SJSA1 (cell line): ENCODE results near the gene KRT5. TPM values are rescaled to one million over a fixed set of nuclear protein-coding genes. Genes with fewer than 3 reads are reported as not detected.
"Not testable (repeated sequence)": the region's sequence is repeated elsewhere in the genome, so short reads cannot be mapped to it uniquely, and the experiment has no call there.

Experiments
- DNase-seq, 2 experiments: peaks; one replicate each; pipeline ENCODE4 v3.0.0-alpha.2; 2015 to 2020; ENCODE audit warnings: low spot score in 2 of 2, low read depth in 1 of 2
- H3K27ac ChIP-seq: fragments of 250-450 bp; sonication (Bioruptor Pico); 2 replicates; pipeline ENCODE4 v1.5.1; 2020; ENCODE audit warnings: mild to moderate bottlenecking, moderate library complexity
- H3K27me3 ChIP-seq: fragments of 250-450 bp; sonication (Bioruptor Pico); replicated peaks from 2 replicates; pipeline ENCODE4 v1.5.1; 2020; ENCODE audit warnings: mild to moderate bottlenecking, moderate library complexity
- H3K36me3 ChIP-seq: fragments of 250-450 bp; sonication (Bioruptor Pico); 2 replicates; pipeline ENCODE4 v1.5.1; 2020; ENCODE audit warnings: mild to moderate bottlenecking
- H3K4me1 ChIP-seq: fragments of 250-450 bp; sonication (Bioruptor Pico); replicated peaks from 2 replicates; pipeline ENCODE4 v1.6.1; 2021; ENCODE audit warnings: mild to moderate bottlenecking
- H3K4me3 ChIP-seq: fragments of 250-450 bp; sonication (Bioruptor Pico); 2 replicates; pipeline ENCODE4 v1.5.1; 2020; ENCODE audit warnings: mild to moderate bottlenecking
- H3K9me3 ChIP-seq: fragments of 250-450 bp; sonication (Bioruptor Pico); replicated peaks from 2 replicates; pipeline ENCODE4 v1.5.1; 2020; ENCODE audit warnings: mild to moderate bottlenecking
- total RNA-seq: library from RNA; depleted of rRNA; stranded (reverse); fragments of >200 nt; shearing (Covaris generic); gene quantifications from 2 replicates; pipeline ENCODE4 v1.2.3, GENCODE V29; 2014

KRT5 gene
- total RNA-seq, 1 experiment from 2014 or later, result not detected

DNA sequence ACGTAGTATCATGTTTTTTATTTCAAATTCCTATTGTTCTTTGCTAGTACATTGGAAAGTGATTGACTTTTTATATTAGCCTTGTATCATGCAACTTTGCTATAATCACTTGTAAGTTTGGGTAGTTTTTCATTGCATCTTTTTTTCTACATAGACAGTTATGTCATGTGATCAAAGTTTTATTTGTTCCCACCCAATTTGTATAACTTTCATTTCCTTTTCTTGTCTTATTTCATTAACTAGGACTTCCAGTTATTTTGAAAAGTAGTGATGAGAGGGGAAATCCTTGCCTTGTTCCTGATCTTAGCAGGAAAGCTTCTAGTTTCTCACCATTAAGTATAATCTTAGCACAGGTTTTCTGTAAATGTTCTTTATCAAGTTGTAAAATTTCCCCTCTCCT lies 17.3 kb downstream of the KRT5 start:
- Histone ChIP-seq H3K4me3 (no peak overlapping the region), H3K36me3 (no peaks in the 10 kb centered on the region), H3K27ac (no peak overlapping the region), H3K27me3 (peaks cover 9% of the 10 kb centered on the region), H3K9me3 (no peaks in the 10 kb centered on the region; the same call in 1 of the 2 replicates), H3K4me1 (no peaks in the 10 kb centered on the region)
- DNase-seq, result no peak

DNA sequence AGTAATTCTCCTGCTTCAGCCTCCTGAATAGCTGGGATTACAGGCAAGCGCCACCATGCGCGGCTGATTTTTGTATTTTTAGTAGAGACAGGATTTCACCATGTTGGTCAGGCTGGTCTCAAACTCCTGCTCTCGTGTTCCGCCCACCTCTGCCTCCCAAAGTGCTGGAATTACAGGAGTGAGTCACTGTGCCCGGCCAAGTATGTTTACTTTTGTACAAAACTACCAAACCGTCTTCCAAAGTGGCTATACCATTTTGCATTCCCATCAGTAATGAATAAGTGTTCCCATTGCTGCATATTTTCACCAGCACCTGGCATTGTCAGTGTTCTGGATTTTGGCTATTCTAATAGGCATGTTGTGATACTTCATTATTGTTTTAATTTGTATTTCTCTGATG lies 18.7 kb downstream of the KRT5 start:
- Histone ChIP-seq H3K4me1 (peaks cover 2% of the 10 kb centered on the region), H3K9me3 (no peaks in the 10 kb centered on the region; the same call in 1 of the 2 replicates), H3K27ac (no peak overlapping the region), H3K36me3 (no peaks in the 10 kb centered on the region), H3K4me3 (no peak overlapping the region), H3K27me3 (no peaks in the 10 kb centered on the region; the same call in none of the 2 replicates)
- DNase-seq, result no peak

DNA sequence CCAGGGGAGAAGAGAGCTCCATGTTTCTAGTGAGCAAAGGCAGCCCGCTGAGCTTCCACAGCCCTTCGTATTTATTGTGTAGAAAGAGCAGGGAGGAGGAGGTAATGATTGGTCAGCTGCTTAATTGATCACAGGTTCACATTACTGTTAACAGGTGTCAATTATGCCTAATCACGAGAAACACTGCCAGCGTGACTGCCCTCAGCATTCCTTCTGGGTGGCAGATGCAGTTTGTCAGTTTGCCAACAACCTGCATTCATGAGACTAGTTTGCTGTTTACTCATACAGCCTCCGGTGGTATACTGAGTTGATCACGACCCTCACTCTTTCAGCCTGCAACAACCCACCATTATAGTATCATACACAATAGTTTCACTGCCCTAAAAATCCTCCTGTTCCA lies 19.6 kb downstream of the KRT5 start:
- H3K27ac ChIP-seq, H3K4me3 ChIP-seq, H3K9me3 ChIP-seq, H3K4me1 ChIP-seq, H3K36me3 ChIP-seq, H3K27me3 ChIP-seq, DNase-seq: not testable (repeated sequence)

DNA sequence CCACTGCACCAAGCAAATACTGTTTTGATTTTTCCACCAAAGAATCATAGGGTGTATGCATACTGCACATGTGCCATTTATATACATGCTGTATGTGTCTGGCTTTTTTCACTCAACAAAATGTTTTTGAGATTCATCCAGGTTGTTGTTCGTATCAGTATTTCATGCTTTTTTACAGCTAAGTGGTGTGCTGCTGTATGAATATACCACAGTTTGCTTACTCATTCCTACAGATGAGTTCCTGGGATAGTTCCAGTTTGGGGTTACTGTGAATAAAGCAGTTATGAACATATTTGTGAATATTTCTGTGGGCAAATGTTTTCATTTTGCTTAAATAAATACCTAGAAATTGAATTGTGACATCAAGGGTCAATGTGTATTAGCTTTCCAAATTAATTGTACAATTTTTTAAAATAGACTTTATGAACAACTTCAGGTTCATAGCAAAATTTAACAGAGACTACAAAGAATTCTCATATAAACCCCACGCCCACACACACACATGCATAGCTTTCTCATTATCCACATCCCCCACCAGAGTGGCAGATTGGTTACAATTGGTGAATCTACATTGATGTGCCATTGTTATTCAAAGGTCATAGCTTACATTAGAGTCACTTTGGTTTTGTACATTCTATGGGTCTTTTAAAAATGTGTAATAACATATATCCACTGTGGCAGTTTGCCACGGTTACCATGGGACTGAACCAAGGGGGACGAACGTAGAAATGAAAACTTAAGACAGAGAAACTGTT lies 20.2 kb downstream of the KRT5 start:
- H3K9me3 ChIP-seq, result no peaks in the 10 kb centered on the region; the same call in 1 of the 2 replicates
- peaks cover 7% of the 10 kb centered on the region for H3K4me1 ChIP-seq
- H3K36me3 ChIP-seq, result no peaks in the 10 kb centered on the region
- DNase-seq, result no peak
- H3K27ac ChIP-seq, result no peak overlapping the region
- H3K4me3 ChIP-seq, result no peak overlapping the region
- H3K27me3 ChIP-seq, result no peaks in the 10 kb centered on the region; the same call in none of the 2 replicates

DNA sequence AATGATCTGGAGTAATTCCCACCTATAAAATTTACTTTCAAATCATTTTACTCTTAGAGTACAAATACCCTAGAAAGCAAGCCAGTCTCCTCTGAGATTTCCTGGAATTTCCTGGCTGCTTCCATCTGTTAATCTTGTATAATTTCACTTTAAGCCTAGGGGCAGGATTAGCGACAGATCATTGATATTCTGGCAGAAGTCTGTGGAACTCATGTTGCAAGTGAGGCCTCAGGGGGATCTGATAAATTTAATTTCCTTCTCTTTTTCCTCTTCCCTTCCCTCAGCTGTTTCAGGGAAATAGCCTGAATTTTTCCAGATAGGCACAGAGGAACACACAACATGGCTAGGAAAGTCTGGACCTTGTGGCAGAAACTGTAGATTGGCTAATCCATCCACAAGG lies 21.2 kb downstream of the KRT5 start:
- H3K9me3 ChIP-seq, result no peaks in the 10 kb centered on the region; the same call in 1 of the 2 replicates
- no peak overlapping the region for H3K27ac ChIP-seq
- no peaks in the 10 kb centered on the region for H3K36me3 ChIP-seq
- H3K4me3 ChIP-seq, result no peak overlapping the region
- no peak for DNase-seq
- peaks cover 7% of the 10 kb centered on the region for H3K4me1 ChIP-seq
- H3K27me3 ChIP-seq, result peaks cover 7% of the 10 kb centered on the region

DNA sequence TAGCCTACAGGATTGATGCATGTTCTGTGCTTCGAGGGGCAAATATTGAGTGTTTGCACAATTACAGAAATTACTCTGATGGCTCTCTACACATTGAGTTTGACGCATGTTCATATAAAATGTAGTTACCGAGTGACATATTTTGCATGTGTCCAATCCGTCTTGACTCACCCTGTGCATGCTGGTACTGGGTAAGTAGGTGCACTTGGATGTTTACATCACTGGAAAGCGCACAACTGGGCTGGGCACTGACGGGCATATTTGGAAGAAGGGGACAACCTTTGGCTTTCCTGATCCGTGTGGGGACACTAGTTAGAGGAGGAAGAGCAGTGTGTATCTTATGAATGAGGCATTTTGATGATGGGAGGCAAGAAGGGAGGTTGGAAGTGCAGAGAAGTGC lies 22.2 kb downstream of the KRT5 start:
- H3K27ac ChIP-seq, result no peak overlapping the region
- H3K4me1 ChIP-seq, result peaks cover 7% of the 10 kb centered on the region
- peaks cover 12% of the 10 kb centered on the region for H3K27me3 ChIP-seq
- DNase-seq, result no peak
- H3K4me3 ChIP-seq, result no peak overlapping the region
- H3K36me3 ChIP-seq, result no peaks in the 10 kb centered on the region
- H3K9me3 ChIP-seq, result no peaks in the 10 kb centered on the region; the same call in 1 of the 2 replicates

DNA sequence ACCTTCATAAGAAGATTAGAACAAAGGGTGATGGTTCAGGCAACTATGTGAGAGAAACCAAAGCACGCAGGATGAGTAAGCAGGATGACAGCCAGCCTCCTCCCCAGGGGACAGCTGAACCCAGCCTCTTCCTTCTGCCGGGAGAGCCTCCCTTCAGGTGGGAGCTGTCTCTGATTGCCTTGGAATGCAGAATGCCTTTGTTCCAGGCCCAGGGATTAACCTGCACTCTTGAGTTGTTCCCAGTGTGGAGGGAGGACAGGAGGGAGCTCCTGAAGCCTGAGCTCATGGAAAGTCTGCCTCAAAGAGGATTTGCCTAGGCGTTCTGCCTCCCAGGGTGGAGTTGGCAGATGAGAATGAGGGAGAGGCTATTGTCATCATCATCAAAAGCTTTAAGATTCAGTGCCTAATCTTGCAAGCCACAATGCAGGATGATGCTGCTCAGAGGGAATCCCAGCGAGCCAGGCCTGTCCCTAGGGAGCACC lies 23.6 kb downstream of the KRT5 start:
- DNase-seq, result peak in 1 of 2 experiments; percentile 22
- H3K27ac ChIP-seq, result no peak overlapping the region
- peaks cover 7% of the 10 kb centered on the region for H3K4me1 ChIP-seq
- H3K36me3 ChIP-seq, result no peaks in the 10 kb centered on the region
- H3K27me3 ChIP-seq, result peaks cover 14% of the 10 kb centered on the region
- no peak overlapping the region for H3K4me3 ChIP-seq
- H3K9me3 ChIP-seq, result no peaks in the 10 kb centered on the region; the same call in 1 of the 2 replicates

DNA sequence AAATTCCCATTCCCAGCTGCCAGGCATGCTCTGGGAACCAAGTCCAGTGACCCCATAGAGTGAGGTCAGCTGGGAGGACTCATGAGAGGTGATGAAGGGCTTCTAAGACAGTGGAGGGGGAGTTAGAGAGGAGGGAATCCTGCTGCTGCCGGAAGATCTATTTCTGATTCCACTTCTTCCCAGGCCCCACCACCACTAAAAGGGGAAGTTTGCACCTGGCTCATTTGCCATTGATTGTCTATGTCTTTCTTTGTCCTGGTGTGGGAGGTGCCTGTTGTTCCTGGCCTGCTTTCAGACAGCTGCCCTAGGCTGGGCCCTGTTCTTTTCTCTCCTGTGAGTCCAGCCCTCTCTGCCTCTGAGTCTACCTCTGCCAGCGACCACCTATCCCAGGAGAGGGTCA lies 24.1 kb downstream of the KRT5 start:
- Histone ChIP-seq H3K36me3 (no peaks in the 10 kb centered on the region), H3K27ac (no peak overlapping the region), H3K27me3 (peaks cover 15% of the 10 kb centered on the region), H3K4me3 (no peak overlapping the region), H3K9me3 (no peaks in the 10 kb centered on the region; the same call in 1 of the 2 replicates), H3K4me1 (peaks cover 7% of the 10 kb centered on the region)
- no peak for DNase-seq

DNA sequence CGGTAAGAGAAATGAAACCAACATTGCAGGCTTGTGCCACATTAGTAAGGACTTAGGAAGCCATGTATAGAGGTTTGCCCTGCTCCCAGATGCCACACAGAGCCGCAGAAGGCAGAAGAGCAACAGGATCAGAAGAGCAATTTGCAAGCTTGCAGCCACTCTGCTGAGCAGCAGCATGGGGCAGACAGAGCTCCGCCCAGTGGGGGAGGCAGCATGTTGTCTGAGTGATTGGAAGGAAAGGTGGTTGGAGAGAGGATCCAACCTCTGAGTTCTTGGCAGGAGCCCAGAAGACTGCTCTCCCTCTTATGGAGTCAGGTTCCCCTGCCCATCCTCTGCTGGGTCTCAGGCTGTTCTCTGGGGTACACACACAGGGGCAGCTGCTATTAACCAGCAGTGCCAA lies 24.8 kb downstream of the KRT5 start:
- H3K9me3 ChIP-seq, result no peaks in the 10 kb centered on the region; the same call in 1 of the 2 replicates
- H3K4me3 ChIP-seq, result no peak overlapping the region
- no peak for DNase-seq
- H3K27me3 ChIP-seq, result peaks cover 15% of the 10 kb centered on the region
- H3K4me1 ChIP-seq, result peaks cover 7% of the 10 kb centered on the region
- no peaks in the 10 kb centered on the region for H3K36me3 ChIP-seq
- H3K27ac ChIP-seq, result no peak overlapping the region

DNA sequence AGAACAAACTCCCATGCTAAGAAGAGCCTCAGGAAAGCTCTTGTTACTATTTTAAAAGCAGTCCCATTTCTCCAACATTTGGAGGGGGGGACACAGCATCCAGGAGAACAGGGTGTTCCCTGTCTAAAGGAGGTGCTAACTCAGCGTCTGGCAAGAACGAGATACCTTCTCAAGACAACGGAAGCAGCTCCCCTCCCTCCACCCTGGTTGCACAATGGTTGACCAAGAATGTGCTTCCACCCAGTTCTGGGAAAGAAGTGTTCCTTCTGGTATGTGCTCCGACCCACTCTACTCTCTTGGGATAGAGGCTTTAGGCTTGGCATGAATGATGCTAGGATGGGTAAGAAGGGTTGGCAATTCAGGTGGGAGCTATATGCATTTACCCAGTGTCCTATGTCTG lies 25.7 kb downstream of the KRT5 start:
- H3K4me1 ChIP-seq, result peaks cover 7% of the 10 kb centered on the region
- H3K4me3 ChIP-seq, result no peak overlapping the region
- H3K27me3 ChIP-seq, result peaks cover 15% of the 10 kb centered on the region
- no peak overlapping the region for H3K27ac ChIP-seq
- H3K9me3 ChIP-seq, result no peaks in the 10 kb centered on the region
- no peak for DNase-seq
- no peaks in the 10 kb centered on the region for H3K36me3 ChIP-seq

DNA sequence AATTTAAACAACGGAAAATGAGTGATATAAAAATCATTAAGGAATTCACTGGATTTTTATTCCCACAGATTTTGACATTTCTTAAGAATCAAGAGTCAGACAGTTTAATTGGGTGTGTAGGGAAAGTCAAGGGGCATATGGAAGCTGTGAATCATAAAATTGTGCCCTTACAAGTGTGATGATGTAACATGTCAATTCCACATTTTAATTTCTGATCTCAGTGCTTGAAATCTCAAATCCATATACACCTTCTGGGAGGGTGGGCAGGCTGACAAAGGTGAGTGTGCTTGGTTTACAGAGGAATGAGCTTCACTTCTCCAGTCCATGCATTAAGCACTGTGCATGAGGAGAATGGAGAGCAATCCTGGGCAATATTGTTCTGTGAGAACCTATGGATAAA lies 26.1 kb downstream of the KRT5 start:
- Histone ChIP-seq H3K27me3 (peaks cover 15% of the 10 kb centered on the region), H3K4me1 (peaks cover 7% of the 10 kb centered on the region), H3K9me3 (no peaks in the 10 kb centered on the region), H3K36me3 (no peaks in the 10 kb centered on the region), H3K27ac (no peak overlapping the region), H3K4me3 (no peak overlapping the region)
- DNase-seq, result no peak

DNA sequence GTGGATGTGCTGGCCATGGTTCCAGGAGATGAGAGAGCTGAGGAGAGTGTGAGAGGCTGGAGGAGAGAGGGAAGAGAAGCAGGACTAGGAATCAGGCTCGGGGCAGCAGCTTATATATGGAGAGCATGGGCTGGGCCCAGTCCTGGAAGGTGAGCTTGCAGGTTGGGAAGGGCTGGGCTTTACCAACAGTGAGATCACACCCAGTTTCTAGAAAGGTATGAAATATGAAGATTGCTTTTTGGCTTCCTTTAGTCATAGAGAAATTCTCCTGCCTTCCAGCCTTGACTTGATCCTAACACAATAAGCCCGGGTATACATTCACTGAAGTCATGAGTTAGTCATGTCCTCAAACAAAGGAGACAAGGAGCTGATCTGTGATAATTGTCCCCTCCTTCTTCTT lies 27.0 kb downstream of the KRT5 start, which contains the start of gene KRT6A:
TSS of gene KRT6A (minus strand) at position 86 of the 400 bp plus-strand sequence. CDS start at position 17, 69 bp downstream.
- DNase-seq, result no peak
- H3K4me1 ChIP-seq, result peaks cover 7% of the 10 kb centered on the region
- H3K9me3 ChIP-seq, result no peaks in the 10 kb centered on the region
- H3K36me3 ChIP-seq, result no peaks in the 10 kb centered on the region
- no peak within 1 kb of the TSS for H3K27ac ChIP-seq
- H3K4me3 ChIP-seq, result no peak within 1 kb of the TSS
- H3K27me3 ChIP-seq, result peaks cover 15% of the 10 kb centered on the region

DNA sequence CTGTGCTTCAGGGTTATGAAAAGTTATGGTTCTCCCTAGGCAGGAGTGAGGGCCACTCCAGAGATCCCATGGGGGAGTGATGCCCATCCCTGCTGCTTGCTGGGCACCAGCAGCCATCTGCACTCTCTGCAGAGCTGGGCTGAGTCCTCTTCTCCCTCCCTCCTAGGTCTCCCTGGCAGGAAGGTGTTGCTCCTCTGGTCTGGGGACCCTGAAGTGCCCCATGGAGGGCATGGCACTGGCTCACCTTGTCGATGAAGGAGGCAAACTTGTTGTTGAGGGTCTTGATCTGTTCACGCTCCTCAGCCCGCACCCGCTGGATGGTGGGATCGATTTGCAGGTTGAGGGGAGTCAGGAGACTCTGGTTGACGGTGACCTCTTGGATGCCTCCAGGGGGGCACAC lies 27.8 kb downstream of the KRT5 start:
- not testable (repeated sequence) for H3K9me3 ChIP-seq, DNase-seq, H3K27ac ChIP-seq, H3K4me1 ChIP-seq, H3K4me3 ChIP-seq, H3K36me3 ChIP-seq
- H3K27me3 ChIP-seq, result peaks cover 15% of the 10 kb centered on the region

DNA sequence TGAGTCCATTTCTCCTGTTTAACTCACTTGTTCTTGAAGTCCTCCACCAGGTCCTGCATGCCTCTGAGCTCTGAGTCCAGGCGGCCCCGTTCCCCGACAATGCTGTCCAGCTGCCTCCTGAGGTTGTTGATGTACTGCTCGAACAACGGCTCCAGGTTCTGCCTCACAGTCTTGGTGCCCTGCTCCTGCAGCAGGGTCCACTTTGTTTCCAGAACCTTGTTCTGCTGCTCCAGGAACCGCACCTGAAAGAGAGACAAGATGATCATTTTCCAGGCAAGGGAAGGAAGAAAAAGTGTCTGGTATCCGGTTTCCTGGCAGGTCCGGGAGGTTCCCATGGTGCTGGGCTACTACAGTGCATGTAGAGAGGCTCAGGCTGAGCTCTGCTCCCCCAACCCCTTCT lies 28.7 kb downstream of the KRT5 start:
- H3K4me3 ChIP-seq, H3K4me1 ChIP-seq, H3K27ac ChIP-seq, H3K9me3 ChIP-seq, DNase-seq, H3K36me3 ChIP-seq: not testable (repeated sequence)
- peaks cover 22% of the 10 kb centered on the region for H3K27me3 ChIP-seq
